Erythroblast (primary cell): Measurements from ENCODE around the gene HDGFL2.

Source experiments
- GATA1 ChIP-seq: IDR thresholded peaks from 2 replicates; pipeline ENCODE4 v1.6.1; 2011; ENCODE audit warnings: low read depth, mild to moderate bottlenecking, control low read depth, low read length, moderate library complexity
- POLR2A ChIP-seq: IDR thresholded peaks from 2 replicates; pipeline ENCODE4 v1.6.1; 2011; ENCODE audit warnings: mild to moderate bottlenecking, low read length

- TF ChIP-seq POLR2A, result no peak
- no peak for TF ChIP-seq GATA1
These were observed 33.7 kb downstream of the HDGFL2 start for GRCh38 chr19:4505570-4506448.
